Activated naive CD4-positive, alpha-beta T cell treated with anti-CD3 and anti-CD28 coated beads, Interleukin-2, amount 50 U/mL, for 16 hours (primary cell): ENCODE data around the gene KRTAP19-2.
"Not testable (repeated sequence)": the region's sequence is repeated elsewhere in the genome, so short reads cannot be mapped to it uniquely, and the experiment has no call there.

ENCODE experiments used
- DNase-seq: peaks from one replicate; pipeline ENCODE4 v3.0.0-alpha.2; 2020

Gene KRTAP19-2

GRCh38 chr21:30487336-30487735 is at the start of gene KRTAP19-2:
Gene KRTAP19-2, minus strand, starts transcription at chr21:30487436. Its CDS starts 88 bp downstream, at chr21:30487348.
- DNase-seq, result no peak

GRCh38 chr21:30518876-30519275 is 31.6 kb upstream of the KRTAP19-2 start:
- DNase-seq, result no peak

- DNase-seq, result no peak
These were observed 28.4 kb upstream of the KRTAP19-2 start for GRCh38 chr21:30515681-30516080.

GRCh38 chr21:30505621-30506205 is 18.5 kb upstream of the KRTAP19-2 start:
- DNase-seq, result not testable (repeated sequence)

- no peak for DNase-seq
These were observed 14.8 kb upstream of the KRTAP19-2 start, which contains the start of gene KRTAP19-5 for GRCh38 chr21:30502041-30502440. Gene KRTAP19-5, minus strand, starts transcription at chr21:30502141. Its CDS starts 51 bp downstream, at chr21:30502090.

GRCh38 chr21:30497065-30497464 is 9.8 kb upstream of the KRTAP19-2 start, which contains the start of gene KRTAP19-4:
Gene KRTAP19-4, minus strand, starts transcription at chr21:30497165. Its CDS starts 55 bp downstream, at chr21:30497110.
- no peak for DNase-seq

- no peak for DNase-seq
These were observed 4.8 kb upstream of the KRTAP19-2 start, which contains the start of gene KRTAP19-3 for GRCh38 chr21:30491963-30492428. Gene KRTAP19-3, minus strand, starts transcription at chr21:30492013. Its CDS starts 56 bp downstream, at chr21:30491957.

- DNase-seq, result no peak
These were observed 1.1 kb downstream of the KRTAP19-2 start for GRCh38 chr21:30486180-30486579.

- no peak for DNase-seq
These were observed 5.1 kb downstream of the KRTAP19-2 start for GRCh38 chr21:30482130-30482529.

GRCh38 chr21:30480145-30480544 is 7.1 kb downstream of the KRTAP19-2 start, which contains the start of gene KRTAP19-1:
Gene KRTAP19-1, minus strand, starts transcription at chr21:30480367. Its CDS starts 50 bp downstream, at chr21:30480317.
- DNase-seq, result no peak

GRCh38 chr21:30479259-30479658 is 8.0 kb downstream of the KRTAP19-2 start:
- no peak for DNase-seq

GRCh38 chr21:30478004-30478403 is 9.2 kb downstream of the KRTAP19-2 start:
- DNase-seq, result no peak

- DNase-seq, result no peak
These were observed 18.1 kb downstream of the KRTAP19-2 start for GRCh38 chr21:30468900-30469714.

- no peak for DNase-seq
These were observed 23.5 kb downstream of the KRTAP19-2 start for GRCh38 chr21:30463713-30464112.

- DNase-seq, result no peak
These were observed 38.7 kb downstream of the KRTAP19-2 start for GRCh38 chr21:30448514-30448913.

GRCh38 chr21:30447056-30447455 is 40.2 kb downstream of the KRTAP19-2 start:
- DNase-seq, result no peak

GRCh38 chr21:30444204-30444603 is 43.0 kb downstream of the KRTAP19-2 start:
- no peak for DNase-seq

- DNase-seq, result no peak
These were observed 44.0 kb downstream of the KRTAP19-2 start for GRCh38 chr21:30443226-30443625.

- no peak for DNase-seq
These were observed 47.3 kb downstream of the KRTAP19-2 start, which contains the start of gene KRTAP15-1 for GRCh38 chr21:30439975-30440374. Gene KRTAP15-1, plus strand, starts transcription at chr21:30440275. Its CDS starts 53 bp downstream, at chr21:30440328.
